GM21737 (cell line): ENCODE data around the gene CYLC2.

Experiments used
- ATAC-seq: cut with Tn5 transposase; IDR thresholded peaks from one replicate; pipeline ENCODE4 v1.9.1; 2021; ENCODE audit warnings: mild to moderate bottlenecking, moderate library complexity; ENCODE audit not compliant: unreplicated experiment

The CYLC2 gene, protein sequence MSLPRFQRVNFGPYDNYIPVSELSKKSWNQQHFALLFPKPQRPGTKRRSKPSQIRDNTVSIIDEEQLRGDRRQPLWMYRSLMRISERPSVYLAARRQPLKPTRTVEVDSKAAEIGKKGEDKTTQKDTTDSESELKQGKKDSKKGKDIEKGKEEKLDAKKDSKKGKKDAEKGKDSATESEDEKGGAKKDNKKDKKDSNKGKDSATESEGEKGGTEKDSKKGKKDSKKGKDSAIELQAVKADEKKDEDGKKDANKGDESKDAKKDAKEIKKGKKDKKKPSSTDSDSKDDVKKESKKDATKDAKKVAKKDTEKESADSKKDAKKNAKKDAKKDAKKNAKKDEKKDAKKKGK

DNA sequence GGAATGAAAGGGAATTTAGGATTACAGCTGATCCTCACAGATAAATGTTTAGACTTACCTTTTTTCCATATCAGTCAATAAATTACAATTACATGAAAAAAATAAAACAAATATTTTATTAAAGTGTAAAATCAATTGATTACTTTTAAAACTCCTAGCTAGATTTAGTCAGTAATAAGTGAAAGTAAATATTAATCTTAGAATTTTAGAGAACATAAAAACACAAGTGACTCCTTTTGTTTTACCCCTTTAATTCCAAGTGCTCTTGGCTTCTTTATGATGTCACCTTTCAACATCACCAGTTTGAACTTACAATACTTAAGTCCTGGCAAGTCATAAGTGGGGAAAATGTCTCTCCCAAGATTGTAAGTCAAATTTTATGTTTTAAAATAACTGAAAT lies at the start of gene CYLC2:
TSS of gene CYLC2 (plus strand) at position 301 of the 400 bp plus-strand sequence. CDS start at position 349, 48 bp downstream.
- no peak for ATAC-seq

DNA sequence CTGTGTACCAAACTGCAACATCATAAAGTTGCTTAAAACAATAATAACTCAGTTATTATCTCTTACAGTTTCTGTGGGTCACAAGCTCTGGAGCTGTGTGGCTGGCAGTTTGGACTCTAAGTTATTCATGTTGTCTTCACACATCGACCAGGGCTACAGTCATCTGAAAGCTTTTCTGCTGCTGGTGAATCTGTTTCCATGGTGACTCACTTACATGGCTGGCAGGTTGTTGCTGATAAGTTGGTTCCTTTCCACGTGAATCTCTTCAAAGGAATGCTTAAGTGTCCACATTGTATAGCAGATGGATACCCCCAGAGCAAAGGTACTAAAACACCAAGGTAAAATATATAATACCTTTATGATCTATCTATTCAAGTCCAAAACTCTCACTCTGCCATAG lies 44.8 kb upstream of the CYLC2 start:
- no peak for ATAC-seq

DNA sequence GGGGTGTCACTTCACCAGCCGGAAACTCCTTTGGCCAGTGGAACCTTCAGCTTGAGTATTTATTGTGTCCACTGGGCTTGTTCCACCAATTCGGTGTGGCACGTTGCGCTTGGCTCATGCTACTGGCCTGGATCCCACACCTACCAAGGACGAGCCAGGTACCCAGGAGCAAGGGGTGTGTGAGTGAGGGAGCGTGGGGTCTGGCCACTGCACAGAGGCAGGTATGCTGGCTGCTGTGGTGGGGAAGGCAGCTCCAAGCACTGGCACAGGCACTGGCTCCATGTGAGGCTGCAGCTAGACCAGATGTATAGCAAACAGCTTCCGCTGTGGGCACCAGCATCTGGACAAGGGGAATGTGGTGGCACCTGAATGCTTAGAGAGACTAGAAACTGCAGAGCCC lies 28.1 kb upstream of the CYLC2 start:
- no peak for ATAC-seq

DNA sequence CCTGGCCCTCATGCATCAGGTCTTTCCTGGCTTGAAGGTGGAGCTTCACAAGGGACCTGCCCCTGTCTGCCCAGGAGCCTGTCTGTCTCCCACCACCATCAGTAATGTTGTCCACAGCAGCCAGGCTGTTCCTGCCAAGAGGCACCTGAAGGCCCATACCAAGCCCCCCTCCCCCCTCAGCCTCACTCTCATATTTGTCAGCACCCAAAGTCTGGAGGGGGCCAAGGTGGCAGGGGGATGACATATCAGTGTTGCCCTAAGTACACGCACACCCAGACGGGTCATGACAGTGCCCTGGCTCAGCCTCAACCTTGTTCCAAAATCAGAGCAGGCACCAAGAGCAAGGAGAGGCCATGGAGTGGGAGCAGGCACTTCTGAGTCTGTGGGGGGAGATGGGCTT lies 27.2 kb upstream of the CYLC2 start:
- no peak for ATAC-seq

DNA sequence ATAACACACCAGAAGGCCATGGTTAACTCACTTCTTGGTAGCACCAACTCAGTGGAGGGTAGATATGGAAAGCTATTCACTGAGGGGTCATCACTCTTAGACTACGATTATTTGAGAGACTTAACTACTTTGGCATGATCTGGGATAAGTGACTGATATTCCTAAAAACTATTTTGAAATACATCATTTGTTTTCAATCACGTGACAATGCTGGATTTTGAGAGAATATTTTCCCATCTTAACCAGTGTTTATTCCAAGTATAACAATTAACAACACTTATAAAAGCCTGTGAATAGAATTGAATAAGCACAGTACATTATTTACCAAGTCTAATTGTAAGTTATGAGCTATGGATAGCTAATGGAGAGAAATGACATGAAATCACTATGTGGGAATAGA lies 22.4 kb upstream of the CYLC2 start:
- no peak for ATAC-seq

DNA sequence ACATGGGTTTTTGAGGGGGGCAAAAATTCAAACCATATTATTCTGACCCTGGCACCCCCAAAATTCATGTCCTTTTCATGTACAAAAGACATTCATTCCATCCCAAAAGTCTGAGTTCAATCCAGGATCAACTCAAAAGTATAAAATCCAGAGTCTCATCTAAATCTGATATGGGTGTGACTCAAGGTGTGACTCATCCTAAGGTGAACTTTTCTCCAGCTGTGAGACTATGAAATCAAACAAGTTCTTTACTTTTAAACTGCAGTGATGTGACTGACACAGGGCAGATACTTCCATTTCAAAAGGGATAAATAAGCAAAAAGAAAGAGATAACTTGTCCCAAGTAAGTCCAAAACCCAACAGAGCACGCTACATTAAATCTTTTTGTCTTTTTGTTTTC lies 20.6 kb upstream of the CYLC2 start:
- no peak for ATAC-seq

DNA sequence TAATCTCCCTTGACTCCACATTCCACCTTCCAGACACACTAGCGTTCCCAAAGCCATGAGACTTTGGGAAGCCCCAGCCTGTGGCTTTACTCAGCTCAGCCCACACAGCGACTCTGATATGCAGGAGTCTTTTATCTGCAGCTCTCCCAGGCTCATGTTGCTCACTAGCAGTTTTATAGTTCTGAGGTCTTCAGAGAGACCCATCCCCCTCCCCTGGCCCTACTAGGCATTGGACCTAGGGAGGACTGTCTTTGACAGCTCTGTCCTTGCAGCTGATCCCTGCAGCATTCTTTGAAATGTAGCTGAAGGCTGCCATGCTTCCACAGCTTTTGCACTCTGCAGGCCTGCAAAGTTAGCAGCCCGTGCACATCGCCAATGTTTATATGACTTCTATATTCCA lies 19.9 kb upstream of the CYLC2 start:
- ATAC-seq, result no peak

DNA sequence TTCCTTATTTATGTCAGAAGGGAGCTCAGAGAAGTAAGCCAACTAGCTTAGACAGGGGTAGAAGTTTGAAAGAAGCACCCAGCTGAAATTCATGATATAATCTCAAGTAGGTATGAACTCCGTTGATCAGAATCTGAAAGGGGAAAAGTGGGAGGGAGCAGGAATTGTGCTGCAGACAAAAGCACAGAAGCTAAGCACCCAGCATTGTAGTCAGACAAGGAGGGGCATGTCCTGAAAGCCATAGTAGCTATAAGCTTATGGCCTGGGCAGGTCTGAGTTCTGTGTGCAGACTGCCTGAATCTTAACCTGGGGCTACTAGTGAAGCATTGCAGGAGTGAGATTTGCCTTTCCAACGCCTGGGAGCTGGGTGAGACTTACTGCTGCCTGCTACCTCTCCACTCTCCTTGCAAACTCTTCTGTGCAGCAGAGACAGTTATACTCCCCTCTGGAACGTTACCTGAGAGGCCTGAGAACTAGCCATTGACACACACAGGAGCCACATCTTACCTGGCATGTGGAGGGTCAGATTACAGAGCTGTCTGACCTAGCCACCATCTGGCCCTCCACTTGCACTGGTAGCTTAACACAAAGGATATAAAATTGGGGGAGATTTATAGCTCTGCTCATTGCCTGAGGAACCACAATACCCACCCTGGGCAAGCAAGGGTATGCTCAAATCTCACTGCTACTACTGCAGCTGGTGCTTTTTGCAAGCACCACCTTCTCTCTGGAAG lies 9.8 kb upstream of the CYLC2 start:
- no peak for ATAC-seq

DNA sequence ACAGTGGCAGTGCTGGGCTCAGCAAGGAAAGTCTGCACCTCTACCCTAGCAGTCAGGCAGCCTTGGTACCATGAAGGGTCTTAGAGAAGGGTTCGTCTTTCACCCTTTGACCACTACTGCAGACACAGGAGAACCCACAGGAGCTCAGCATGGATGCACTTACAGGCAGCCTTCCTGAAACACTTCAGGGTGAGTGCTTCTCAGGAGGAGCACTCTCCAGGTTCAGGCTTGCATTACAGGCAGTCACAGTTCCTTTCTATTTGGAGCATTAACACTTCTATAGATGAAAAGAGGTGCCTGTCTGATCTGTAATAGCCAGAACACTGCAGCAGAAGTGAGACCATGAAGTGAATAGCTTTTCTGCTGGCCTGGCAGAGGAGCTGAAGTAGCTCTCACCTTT lies 8.7 kb upstream of the CYLC2 start:
- ATAC-seq, result no peak

DNA sequence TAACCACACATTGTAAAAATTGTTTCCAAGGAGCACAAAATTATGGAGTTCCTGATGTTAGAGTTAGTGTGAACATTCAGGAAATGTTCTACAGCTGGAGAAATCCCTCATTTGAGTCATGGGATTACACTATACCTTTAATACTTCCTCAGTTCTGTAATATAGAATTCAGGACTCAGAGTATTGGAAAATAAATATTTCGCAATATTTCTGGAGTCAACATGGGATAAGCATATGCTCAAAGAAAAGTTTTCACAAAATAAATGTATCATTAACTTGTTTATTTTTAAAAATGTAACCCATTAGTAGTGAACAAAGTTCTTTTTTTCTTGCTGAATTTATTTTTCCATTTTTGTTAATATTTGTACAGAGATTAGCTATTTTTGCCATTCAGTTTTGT lies 8.6 kb downstream of the CYLC2 start:
- no peak for ATAC-seq

DNA sequence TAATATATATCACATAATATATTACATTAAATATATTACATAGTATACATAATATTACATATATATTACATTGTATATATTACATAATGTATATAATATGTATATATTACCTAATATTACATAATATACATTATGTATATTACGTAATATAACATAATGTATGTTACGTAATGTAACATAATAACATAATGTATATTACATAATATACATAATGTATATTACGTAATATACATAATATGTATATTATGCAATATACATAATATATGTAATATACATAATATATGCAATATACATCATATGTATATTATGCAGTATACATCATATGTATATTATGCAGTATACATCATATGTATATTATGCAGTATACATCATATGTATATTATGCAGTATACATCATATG lies 19.1 kb downstream of the CYLC2 start:
- no peak for ATAC-seq

DNA sequence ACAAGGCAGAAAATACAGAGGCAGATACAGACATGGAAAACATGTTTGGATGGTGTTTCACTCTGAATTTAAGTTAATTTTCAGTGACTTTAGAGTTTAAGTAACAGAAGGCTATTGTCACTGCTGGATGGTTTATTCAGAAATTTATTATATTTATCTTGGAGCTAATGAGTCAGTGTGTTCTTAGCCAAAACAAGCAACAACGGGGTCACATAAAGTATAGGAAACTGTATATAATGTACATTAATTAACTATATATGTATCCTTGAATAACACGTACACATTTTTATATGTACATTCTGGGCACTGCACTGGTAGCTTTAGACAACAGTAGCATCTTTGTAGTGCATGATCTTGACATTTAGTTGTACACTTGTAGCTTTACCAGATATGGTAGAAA lies 30.7 kb downstream of the CYLC2 start:
- ATAC-seq, result no peak

DNA sequence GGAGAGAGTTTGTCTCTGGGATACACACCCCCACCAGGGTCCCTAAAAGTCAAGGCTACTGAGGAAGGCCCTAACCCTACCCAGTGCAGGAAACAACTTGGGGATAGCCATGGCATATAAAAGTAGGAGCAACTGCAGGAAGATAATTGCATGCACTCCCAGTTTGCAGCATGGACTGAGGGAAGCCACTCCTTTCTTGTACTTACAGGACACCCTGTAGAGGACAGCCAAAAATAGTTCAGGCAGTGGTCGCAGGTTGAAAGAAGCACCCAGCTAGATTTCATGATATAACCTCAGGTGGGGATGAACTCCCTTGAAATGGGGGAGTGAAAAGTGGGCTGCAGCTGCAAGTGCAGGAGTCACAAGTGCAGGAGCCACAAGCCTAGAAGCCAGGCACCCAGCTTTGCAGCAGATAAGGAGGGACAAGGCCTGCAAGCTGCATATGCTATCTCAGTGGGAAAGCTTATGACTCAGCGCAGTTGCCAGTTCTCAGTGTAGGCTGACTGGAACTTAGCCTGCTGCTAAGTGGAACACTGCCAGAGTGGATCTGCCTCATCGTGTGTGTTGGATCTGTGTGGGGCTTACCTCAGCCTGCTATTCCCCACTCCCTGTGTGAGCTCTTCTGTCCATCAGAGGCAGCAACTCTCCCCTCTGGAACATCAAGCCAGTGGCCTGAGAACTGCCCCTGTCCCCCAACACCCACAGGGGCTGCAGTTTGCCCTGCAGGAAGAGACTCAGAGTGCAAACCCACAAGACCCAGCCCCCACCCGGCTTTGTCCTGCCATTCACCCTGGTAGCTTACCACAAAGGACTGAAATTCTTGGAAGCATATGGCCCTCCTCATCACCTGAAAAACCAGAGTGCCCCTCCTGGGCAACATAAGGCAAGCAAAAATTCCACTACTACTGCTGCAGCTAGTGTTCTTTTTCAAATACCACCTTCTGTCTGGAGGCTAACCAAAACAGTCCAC lies 42.7 kb downstream of the CYLC2 start:
- no peak for ATAC-seq

DNA sequence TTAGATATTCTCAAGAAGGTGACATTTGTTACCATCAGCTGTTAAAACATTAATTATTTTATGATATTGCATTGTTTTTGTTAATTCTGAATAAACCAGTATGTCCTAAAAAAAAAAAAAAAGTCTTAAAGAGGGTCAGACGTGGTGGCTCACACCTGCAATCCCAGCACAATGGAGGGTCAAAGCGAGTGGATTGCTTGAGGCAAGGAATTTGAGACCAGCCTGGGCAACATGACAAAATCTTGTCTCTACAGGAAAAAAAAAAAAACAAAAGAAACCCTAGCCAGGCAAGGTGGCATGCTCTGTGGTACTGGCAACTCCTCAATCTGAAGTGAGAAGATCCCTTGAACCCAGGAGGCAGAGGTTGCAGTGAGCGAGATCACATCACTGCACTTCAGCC lies 46.8 kb downstream of the CYLC2 start:
- ATAC-seq, result no peak
